IPS DF 4.7 (cell line): ENCODE results near the gene MAF.

Experiments
- DNase-seq: peaks from one replicate; pipeline ENCODE4 v3.0.0-alpha.2; 2013; ENCODE audit warnings: low spot score; ENCODE audit errors: extremely low read depth

The MAF gene

GRCh38 chr16:79613009-79613408 lies 12.5 kb upstream of the MAF start:
- no peak for DNase-seq

- DNase-seq, result no peak
Measured at GRCh38 chr16:79612207-79612606, 11.7 kb upstream of the MAF start.

- DNase-seq, result no peak
Measured at GRCh38 chr16:79610771-79611170, 10.2 kb upstream of the MAF start.

- no peak for DNase-seq
Measured at GRCh38 chr16:79609861-79610260, 9.3 kb upstream of the MAF start.

GRCh38 chr16:79608976-79609375 lies 8.4 kb upstream of the MAF start:
- no peak for DNase-seq

GRCh38 chr16:79607587-79607986 lies 7.0 kb upstream of the MAF start:
- no peak for DNase-seq

- DNase-seq, result no peak
Measured at GRCh38 chr16:79605999-79606398, 5.5 kb upstream of the MAF start.

GRCh38 chr16:79603055-79603454 lies 2.5 kb upstream of the MAF start:
- no peak for DNase-seq

GRCh38 chr16:79602628-79603014 lies 2.1 kb upstream of the MAF start:
- DNase-seq, result no peak

- peak; percentile 78 for DNase-seq
Measured at GRCh38 chr16:79601931-79602627, 1.5 kb upstream of the MAF start.

- no peak for DNase-seq
Measured at GRCh38 chr16:79601092-79601930, 774 bp upstream of the MAF start.

- DNase-seq, result no peak
Measured at GRCh38 chr16:79599837-79600637, 500 bp downstream of the MAF start.

GRCh38 chr16:79599256-79599836 lies 1.2 kb downstream of the MAF start:
- DNase-seq, result no peak

- DNase-seq, result no peak
Measured at GRCh38 chr16:79598348-79599181, 2.0 kb downstream of the MAF start.

GRCh38 chr16:79598063-79598347 lies 2.5 kb downstream of the MAF start:
- no peak for DNase-seq

- no peak for DNase-seq
Measured at GRCh38 chr16:79597277-79598062, 3.1 kb downstream of the MAF start.

- DNase-seq, result no peak
Measured at GRCh38 chr16:79595931-79596450, 4.5 kb downstream of the MAF start.

- DNase-seq, result no peak
Measured at GRCh38 chr16:79595231-79595641, 5.3 kb downstream of the MAF start.

- DNase-seq, result no peak
Measured at GRCh38 chr16:79593754-79594153, 6.8 kb downstream of the MAF start.

- DNase-seq, result no peak
Measured at GRCh38 chr16:79593074-79593531, 7.4 kb downstream of the MAF start.
